H1 (cell line): ENCODE measurements around the gene TUBA3C. TPM values are rescaled to one million over a fixed set of nuclear protein-coding genes. Genes with fewer than 3 reads are reported as not detected.

ENCODE experiments used
- CTCF ChIA-PET: fragments of 300-600 bp; sonication (Branson Sonifier 250); formaldehyde crosslinking; loops from one replicate; lab custom pipeline; 2021; ENCODE audit not compliant: partially characterized antibody; lab: Charles Lee
- POLR2A ChIA-PET: fragments of 300-600 bp; sonication (Branson Sonifier 250); formaldehyde crosslinking; loops from one replicate; lab custom pipeline; 2021; ENCODE audit warnings: inconsistent platforms; ENCODE audit not compliant: partially characterized antibody; lab: Charles Lee
- DNase-seq, 2 experiments: peaks; one replicate each; pipeline versions ENCODE4 v3.0.0 to v3.0.0-alpha.2; 2010 to 2022; ENCODE audit warnings: low spot score in 2 of 2, low read depth in 1 of 2, mixed read lengths in 1 of 2
- FAIRE-seq: peaks from 2 replicates; lab custom pipeline; 2011; peaks lifted over from hg19 to GRCh38; lab: Jason Lieb, UNC
- H2AFZ ChIP-seq: 2 replicates; pipeline ENCODE4 v1.8.1; 2012; ENCODE audit warnings: low read length, inconsistent platforms
- H2AK5ac ChIP-seq: 2 replicates; pipeline ENCODE4 v1.6.1; 2013; ENCODE audit warnings: low read depth, low read length
- H2BK120ac ChIP-seq: replicated peaks from 2 replicates; pipeline ENCODE3; 2013; ENCODE audit warnings: low read depth, low read length, inconsistent platforms
- H2BK12ac ChIP-seq: 2 replicates; pipeline ENCODE4 v1.6.1; 2013; ENCODE audit warnings: low read depth, low read length
- H2BK15ac ChIP-seq: 2 replicates; pipeline ENCODE4 v1.6.1; 2013; ENCODE audit warnings: low read length
- H2BK20ac ChIP-seq: 2 replicates; pipeline ENCODE4 v1.6.1; 2013; ENCODE audit warnings: low read length
- H2BK5ac ChIP-seq: 2 replicates; pipeline ENCODE4 v1.6.1; 2013; ENCODE audit warnings: low read depth, low read length
- H3K14ac ChIP-seq: 2 replicates; pipeline ENCODE4 v1.6.1; 2013; ENCODE audit warnings: inconsistent platforms; ENCODE audit not compliant: insufficient read length
- H3K18ac ChIP-seq: 2 replicates; pipeline ENCODE4 v1.6.1; 2013; ENCODE audit warnings: low read length; ENCODE audit errors: extremely low read depth
- H3K23ac ChIP-seq: 2 replicates; pipeline ENCODE4 v1.6.1; 2013; ENCODE audit warnings: inconsistent platforms; ENCODE audit not compliant: insufficient read length
- H3K23me2 ChIP-seq: 2 replicates; pipeline ENCODE4 v1.6.1; 2013; ENCODE audit warnings: low read depth, low read length
- H3K27ac ChIP-seq: 2 replicates; pipeline ENCODE4 v1.6.1; 2011; ENCODE audit warnings: low read depth, low read length, inconsistent platforms
- H3K27me3 ChIP-seq, 4 experiments: replicated peaks in 1 of 4; 1 replicate in 1 of 4; 2 replicates in 3 of 4; pipeline versions ENCODE4 v1.6.1 to v1.8.1; 2011 to 2013; ENCODE audit warnings: low read length in 3 of 4, mild to moderate bottlenecking in 3 of 4, inconsistent platforms in 2 of 4, mixed read lengths in 2 of 4, moderate library complexity in 1 of 4; ENCODE audit not compliant: control insufficient read depth in 3 of 4, insufficient read depth in 3 of 4; ENCODE audit errors: extremely low read depth in 1 of 4
- H3K36me3 ChIP-seq, 4 experiments: 2 replicates each; pipeline versions ENCODE4 v1.6.1 to v1.8.1; 2011 to 2013; ENCODE audit warnings: mild to moderate bottlenecking in 4 of 4, low read length in 3 of 4, moderate library complexity in 2 of 4, control low read depth in 1 of 4, inconsistent platforms in 1 of 4; ENCODE audit not compliant: insufficient read depth in 4 of 4, control insufficient read depth in 2 of 4
- H3K4ac ChIP-seq: replicated peaks from 2 replicates; pipeline ENCODE3; 2013; ENCODE audit warnings: low read length, low read depth, mixed read lengths, inconsistent platforms; ENCODE audit not compliant: insufficient read length
- H3K4me1 ChIP-seq, 4 experiments: replicated peaks in 1 of 4; 1 replicate in 1 of 4; 2 replicates in 3 of 4; pipeline versions ENCODE4 v1.6.1 to v1.8.1; 2011 to 2013; ENCODE audit warnings: low read length in 3 of 4, inconsistent platforms in 2 of 4, mixed read lengths in 1 of 4; ENCODE audit not compliant: insufficient read depth in 4 of 4, control insufficient read depth in 3 of 4
- H3K4me2 ChIP-seq, 2 experiments: 2 replicates each; pipeline versions ENCODE4 v1.6.1 to v1.8.1; 2011 to 2013; ENCODE audit warnings: low read depth in 2 of 2, low read length in 2 of 2, control low read depth in 1 of 2, inconsistent platforms in 1 of 2, mild to moderate bottlenecking in 1 of 2; ENCODE audit not compliant: insufficient read depth in 1 of 2
- H3K4me3 ChIP-seq, 4 experiments: fragments of 200-600, 300-600 bp in 1 of 4; sonication (generic), shearing (Covaris generic), sonication (Bioruptor Twin) in 1 of 4; 2 replicates each; pipeline versions ENCODE4 v1.5.1 to v1.8.1; 2011 to 2016; ENCODE audit warnings: low read length in 4 of 4, low read depth in 3 of 4, control low read depth in 2 of 4, inconsistent platforms in 2 of 4, mild to moderate bottlenecking in 2 of 4, mixed read lengths in 1 of 4, moderate library complexity in 1 of 4; ENCODE audit not compliant: insufficient read depth in 2 of 4; ENCODE audit errors: extremely low read depth in 1 of 4
- H3K56ac ChIP-seq: replicated peaks from 2 replicates; pipeline ENCODE3; 2013; ENCODE audit warnings: low read depth, mild to moderate bottlenecking, mixed read lengths, low read length, inconsistent platforms; ENCODE audit not compliant: insufficient read length
- H3K79me1 ChIP-seq: 2 replicates; pipeline ENCODE4 v1.6.1; 2013; ENCODE audit warnings: low read depth, low read length, control low read depth
- H3K79me2 ChIP-seq, 2 experiments: 2 replicates each; pipeline versions ENCODE4 v1.6.1 to v1.8.1; 2012 to 2013; ENCODE audit warnings: low read length in 2 of 2, mild to moderate bottlenecking in 2 of 2, inconsistent platforms in 1 of 2; ENCODE audit not compliant: insufficient read depth in 2 of 2, control insufficient read depth in 1 of 2
- H3K9ac ChIP-seq, 4 experiments: replicated peaks in 1 of 4; 1 replicate in 1 of 4; 2 replicates in 3 of 4; pipeline versions ENCODE4 v1.6.1 to v1.8.1; 2011 to 2013; ENCODE audit warnings: low read depth in 3 of 4, low read length in 3 of 4, control low read depth in 2 of 4, mild to moderate bottlenecking in 2 of 4, moderate library complexity in 2 of 4, inconsistent platforms in 1 of 4; ENCODE audit errors: extremely low read depth in 1 of 4
- H3K9me3 ChIP-seq, 2 experiments: 2 replicates each; pipeline versions ENCODE4 v1.6.1 to v1.8.1; 2012 to 2013; ENCODE audit warnings: mild to moderate bottlenecking in 2 of 2, moderate library complexity in 2 of 2, control low read depth in 1 of 2, inconsistent platforms in 1 of 2, low read depth in 1 of 2, low read length in 1 of 2, mixed read lengths in 1 of 2; ENCODE audit not compliant: insufficient read depth in 2 of 2
- H4K20me1 ChIP-seq, 2 experiments: replicated peaks in 1 of 2; 2 replicates each; pipeline versions ENCODE3 to v1.8.1; 2011 to 2013; ENCODE audit warnings: inconsistent platforms in 2 of 2, low read length in 2 of 2, mild to moderate bottlenecking in 1 of 2; ENCODE audit not compliant: insufficient read depth in 2 of 2, control insufficient read depth in 1 of 2
- H4K5ac ChIP-seq: 2 replicates; pipeline ENCODE4 v1.6.1; 2013; ENCODE audit warnings: low read length, low read depth, mixed read lengths, inconsistent platforms; ENCODE audit not compliant: insufficient read length
- H4K8ac ChIP-seq: 2 replicates; pipeline ENCODE4 v1.8.0; 2013; ENCODE audit warnings: mild to moderate bottlenecking, moderate library complexity, low read length, inconsistent platforms; ENCODE audit not compliant: insufficient read depth; ENCODE audit errors: extremely low read depth
- H4K91ac ChIP-seq: replicated peaks from 2 replicates; pipeline ENCODE3; 2013; ENCODE audit warnings: low read length, mixed read lengths, inconsistent platforms; ENCODE audit not compliant: insufficient read length
- ASH2L ChIP-seq: fragments of 200-600, 300-600 bp; sonication (generic); IDR thresholded peaks from one replicate; pipeline ENCODE4 v1.7.1; 2017; ENCODE audit warnings: low read length
- BACH1 ChIP-seq: IDR thresholded peaks from 2 replicates; pipeline ENCODE4 v1.6.1; 2012; ENCODE audit warnings: low read length, improper control_type of control experiment
- BCL11A ChIP-seq, 2 experiments: IDR thresholded peaks; one replicate each; pipeline ENCODE4 v1.6.1; 2011; ENCODE audit warnings: low read depth in 2 of 2, low read length in 2 of 2, mild to moderate bottlenecking in 2 of 2
- CREB1 ChIP-seq: IDR thresholded peaks from 2 replicates; pipeline ENCODE4 v1.6.1; 2012; ENCODE audit warnings: inconsistent platforms
- KDM1A ChIP-seq: fragments of 200-600, 300-600 bp; sonication (generic); IDR thresholded peaks from 2 replicates; pipeline ENCODE4 v1.7.1; 2016; ENCODE audit warnings: mild to moderate bottlenecking, low read length, borderline replicate concordance
- SAP30 ChIP-seq: fragments of 300-600 bp; sonication (generic); IDR thresholded peaks from 2 replicates; pipeline ENCODE4 v1.7.1; 2012; ENCODE audit warnings: low read length, moderate library complexity, mild to moderate bottlenecking, inconsistent platforms; ENCODE audit not compliant: insufficient read depth, insufficient replicate concordance
- SP1 ChIP-seq: IDR thresholded peaks from 2 replicates; pipeline ENCODE4 v1.6.1; 2011; ENCODE audit warnings: low read depth, low read length
- SP2 ChIP-seq: IDR thresholded peaks from 2 replicates; pipeline ENCODE4 v1.6.1; 2012; ENCODE audit warnings: mild to moderate bottlenecking, low read length, inconsistent platforms
- SP4 ChIP-seq: IDR thresholded peaks from 2 replicates; pipeline ENCODE4 v1.6.1; 2012; ENCODE audit warnings: low read length, inconsistent platforms
- TCF12 ChIP-seq: IDR thresholded peaks from 2 replicates; pipeline ENCODE4 v1.6.1; 2011; ENCODE audit warnings: low read depth, mild to moderate bottlenecking, low read length
- TEAD4 ChIP-seq: IDR thresholded peaks from 2 replicates; pipeline ENCODE4 v1.6.1; 2012; ENCODE audit warnings: low read depth, low read length, inconsistent platforms, mixed read lengths
- WGBS, 2 experiments: shearing (Covaris generic) in 1 of 2; methylation state at CpG; one replicate each; pipeline versions ENCODE4 v1.1.6 to v1.1.7; 2013 to 2015; ENCODE audit warnings: low lambda C conversion rate in 2 of 2, mixed read lengths in 2 of 2, inconsistent platforms in 1 of 2, low coverage in 1 of 2, missing lambda C conversion rate in 1 of 2; ENCODE audit not compliant: insufficient replicate concordance in 2 of 2, insufficient coverage in 1 of 2, insufficient read length in 1 of 2; ENCODE audit errors: extremely low coverage in 1 of 2, missing lambda C conversion rate in 1 of 2; 5-methylcytosine and 5-hydroxymethylcytosine counted together
- polyA plus RNA-seq, 7 experiments: library from polyadenylated mRNA; depleted of rRNA in 3 of 7; stranded (reverse) in 5 of 7; unstranded in 2 of 7; fragments of >200 nt in 5 of 7; fragments of 200-250 nt in 2 of 7; gene quantifications; 1 replicate in 5 of 7; 2 replicates in 1 of 7; 4 replicates in 1 of 7; pipeline versions ENCODE4 v1.2.1 to v1.2.3, GENCODE V29; 2011 to 2013; ENCODE audit warnings: missing spikeins in 2 of 7, mixed read lengths in 2 of 7
- total RNA-seq: library from RNA; stranded (reverse); fragmentation: NEBNext Ultra II Directional; extraction: Animal tissue kit (Norgen Biotek cat#: 25700); gene quantifications from 2 replicates; pipeline ENCODE4 v1.2.1, GENCODE V29; 2021
- TF ChIP-seq, protein P1 (sequence below), 3 experiments: IDR thresholded peaks; 1 replicate in 2 of 3; 2 replicates in 1 of 3; pipeline versions ENCODE4 v1.5.1 to v1.6.1; 2011; ENCODE audit warnings: low read length in 3 of 3, mild to moderate bottlenecking in 3 of 3, inconsistent platforms in 2 of 3, low read depth in 1 of 3, moderate library complexity in 1 of 3; ENCODE audit not compliant: insufficient read depth in 1 of 3; ENCODE audit errors: control extremely low read depth in 1 of 3

The TUBA3C gene
- total and polyA plus RNA-seq, 2 of the 8 experiments (the other 6 are each of a cell fraction or from before 2014, with no cell fraction given): not detected

DNA sequence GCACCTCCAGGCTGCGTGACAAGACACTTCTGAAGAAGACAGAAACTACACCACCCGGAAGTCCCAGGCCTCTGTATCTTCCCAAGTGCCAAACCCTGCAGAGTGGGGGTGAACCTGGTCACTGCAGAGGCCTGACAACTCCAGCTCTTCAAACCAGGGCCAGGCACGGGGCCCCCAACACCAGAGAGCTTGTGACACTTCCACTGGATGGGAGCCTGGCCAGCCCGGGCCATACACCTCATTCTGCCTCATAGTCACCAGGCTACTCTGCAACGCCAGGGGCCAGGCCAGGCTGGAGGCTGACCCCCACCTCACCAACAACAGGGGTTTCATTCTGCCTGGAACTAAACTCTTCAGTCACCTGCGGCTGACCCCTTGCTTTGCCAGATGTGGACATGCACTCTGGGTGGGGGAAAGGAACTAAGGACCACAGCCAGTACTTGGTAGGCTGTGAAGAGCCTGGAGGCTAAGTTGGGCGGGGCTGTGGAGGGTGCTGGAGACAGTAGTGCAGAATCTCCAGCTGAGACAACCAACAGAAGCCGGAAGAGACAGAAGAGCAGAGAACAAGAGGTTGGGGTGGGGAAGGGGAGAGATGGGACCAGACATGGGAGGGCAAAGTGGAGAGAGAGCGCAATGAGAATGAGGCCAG is 23.0 kb downstream of the TUBA3C start:
- Histone ChIP-seq H3K4me2 (no peak overlapping the region), H2BK12ac (no peak overlapping the region), H4K8ac (no peak overlapping the region), H2BK15ac (no peak overlapping the region), H3K27ac (no peak overlapping the region), H4K20me1 (no peaks in the 10 kb centered on the region), H3K79me1 (no peaks in the 10 kb centered on the region), H3K4ac (no peak overlapping the region), H3K56ac (no peak overlapping the region), H4K5ac (no peak overlapping the region), H3K14ac (no peak overlapping the region), H2BK20ac (no peak overlapping the region), H2AFZ (no peak overlapping the region), H3K9ac (no peak overlapping the region), H2AK5ac (no peak overlapping the region), H3K4me3 (no peak overlapping the region), H2BK5ac (no peak overlapping the region), H4K91ac (no peak overlapping the region), H3K36me3 (no peaks in the 10 kb centered on the region), H3K23ac (no peak overlapping the region), H3K23me2 (no peaks in the 10 kb centered on the region), H3K18ac (no peak overlapping the region), H3K9me3 (peaks cover 85 to 95% of the 10 kb centered on the region in 2 experiments), H3K27me3 (no peaks in the 10 kb centered on the region), H3K4me1 (no peaks in the 10 kb centered on the region), H2BK120ac (no peak overlapping the region), H3K79me2 (no peaks in the 10 kb centered on the region)
- WGBS, 2 experiments: 57% methylated on average over 8 of the region's 9 CpGs; no CpG with 5 or more reads in 1 of the 2 experiments
- DNase-seq: no peak
- TF ChIP-seq TCF12 (no peak), CREB1 (no peak), ASH2L (no peak), BACH1 (no peak), KDM1A (no peak), TEAD4 (no peak), SP1 (no peak), BCL11A (IDR thresholded peaks at IDR 0.05; ENCODE audit: low read depth in 2 of 2, low read length in 2 of 2) (no peak), SP2 (no peak), SAP30 (no peak), SP4 (no peak)
- TF ChIP-seq, protein P1, sequence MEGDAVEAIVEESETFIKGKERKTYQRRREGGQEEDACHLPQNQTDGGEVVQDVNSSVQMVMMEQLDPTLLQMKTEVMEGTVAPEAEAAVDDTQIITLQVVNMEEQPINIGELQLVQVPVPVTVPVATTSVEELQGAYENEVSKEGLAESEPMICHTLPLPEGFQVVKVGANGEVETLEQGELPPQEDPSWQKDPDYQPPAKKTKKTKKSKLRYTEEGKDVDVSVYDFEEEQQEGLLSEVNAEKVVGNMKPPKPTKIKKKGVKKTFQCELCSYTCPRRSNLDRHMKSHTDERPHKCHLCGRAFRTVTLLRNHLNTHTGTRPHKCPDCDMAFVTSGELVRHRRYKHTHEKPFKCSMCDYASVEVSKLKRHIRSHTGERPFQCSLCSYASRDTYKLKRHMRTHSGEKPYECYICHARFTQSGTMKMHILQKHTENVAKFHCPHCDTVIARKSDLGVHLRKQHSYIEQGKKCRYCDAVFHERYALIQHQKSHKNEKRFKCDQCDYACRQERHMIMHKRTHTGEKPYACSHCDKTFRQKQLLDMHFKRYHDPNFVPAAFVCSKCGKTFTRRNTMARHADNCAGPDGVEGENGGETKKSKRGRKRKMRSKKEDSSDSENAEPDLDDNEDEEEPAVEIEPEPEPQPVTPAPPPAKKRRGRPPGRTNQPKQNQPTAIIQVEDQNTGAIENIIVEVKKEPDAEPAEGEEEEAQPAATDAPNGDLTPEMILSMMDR (IDR thresholded peaks at IDR 0.05; ENCODE audit: control extremely low read depth in 1 of 3, insufficient read depth in 1 of 3, low read depth in 1 of 3, low read length in 3 of 3): no peak
- FAIRE-seq: no peak
- CTCF ChIA-PET: no interaction called here
- POLR2A ChIA-PET: no interaction called here
